ENCODE measurements around the gene ARPC1A. TPM values are rescaled to one million over a fixed set of nuclear protein-coding genes. Genes with fewer than 3 reads are reported as not detected.

Gene ARPC1A
- total RNA-seq, 1 experiment from 2014 or later, result 201 TPM

- H3K27me3 ChIP-seq (replicated peaks; ENCODE audit: control insufficient read depth, insufficient read depth, low read length), result no peaks in the 10 kb centered on the region
- no peaks in the 10 kb centered on the region for H3K27me3 Mint-ChIP-seq (ENCODE audit: insufficient read depth, unreplicated experiment)
- H3K4me3 ChIP-seq (ENCODE audit: low read depth, low read length), result no peak overlapping the region
- peaks cover 4% of the 10 kb centered on the region for H3K4me1 Mint-ChIP-seq (ENCODE audit: low read depth, unreplicated experiment)
- ChIA-PET CTCF (interaction anchor here (0.7 kb wide), 1 partner anchor 113 kb away, joined by 5 read pairs; no protein-coding TSS in a partner anchor), POLR2A (interaction anchor here (0.6 kb wide), 1 partner anchor 79 kb away, joined by 3 read pairs; no protein-coding TSS in a partner anchor)
- no peaks in the 10 kb centered on the region for H3K36me3 ChIP-seq (ENCODE audit: control insufficient read depth, insufficient read depth, low read length)
- 0 out of 2 replicates have a peak, but pooled peaks cover 3% of the 10 kb centered on the region for H3K4me1 ChIP-seq
- intact Hi-C loops (cut with micrococcal nuclease; ENCODE audit: unreplicated experiment), result no loop called here
- no TSS peak for BruUV-seq (replicated peaks)
- no peaks in the 10 kb centered on the region for H3K9me3 ChIP-seq
- H3K9me3 Mint-ChIP-seq (ENCODE audit: unreplicated experiment), result no peaks in the 10 kb centered on the region
- no peak overlapping the region for H3K27ac Mint-ChIP-seq (ENCODE audit: unreplicated experiment)
- H3K36me3 Mint-ChIP-seq (ENCODE audit: insufficient read depth, unreplicated experiment), result no peaks in the 10 kb centered on the region
- DNase-seq, result no peak
- H3K4me3 Mint-ChIP-seq (ENCODE audit: unreplicated experiment), result no peak overlapping the region
- TF ChIP-seq, protein P1, sequence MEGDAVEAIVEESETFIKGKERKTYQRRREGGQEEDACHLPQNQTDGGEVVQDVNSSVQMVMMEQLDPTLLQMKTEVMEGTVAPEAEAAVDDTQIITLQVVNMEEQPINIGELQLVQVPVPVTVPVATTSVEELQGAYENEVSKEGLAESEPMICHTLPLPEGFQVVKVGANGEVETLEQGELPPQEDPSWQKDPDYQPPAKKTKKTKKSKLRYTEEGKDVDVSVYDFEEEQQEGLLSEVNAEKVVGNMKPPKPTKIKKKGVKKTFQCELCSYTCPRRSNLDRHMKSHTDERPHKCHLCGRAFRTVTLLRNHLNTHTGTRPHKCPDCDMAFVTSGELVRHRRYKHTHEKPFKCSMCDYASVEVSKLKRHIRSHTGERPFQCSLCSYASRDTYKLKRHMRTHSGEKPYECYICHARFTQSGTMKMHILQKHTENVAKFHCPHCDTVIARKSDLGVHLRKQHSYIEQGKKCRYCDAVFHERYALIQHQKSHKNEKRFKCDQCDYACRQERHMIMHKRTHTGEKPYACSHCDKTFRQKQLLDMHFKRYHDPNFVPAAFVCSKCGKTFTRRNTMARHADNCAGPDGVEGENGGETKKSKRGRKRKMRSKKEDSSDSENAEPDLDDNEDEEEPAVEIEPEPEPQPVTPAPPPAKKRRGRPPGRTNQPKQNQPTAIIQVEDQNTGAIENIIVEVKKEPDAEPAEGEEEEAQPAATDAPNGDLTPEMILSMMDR (IDR thresholded peaks at IDR 0.05; ENCODE audit: insufficient read depth in 1 of 2, low read depth in 1 of 2, low read length in 1 of 2, severe bottlenecking in 1 of 2, unreplicated experiment in 1 of 2), result no peak
These were observed 34.6 kb upstream of the ARPC1A start for GRCh38 chr7:99290980-99291607.

GRCh38 chr7:99292127-99292526 lies 33.6 kb upstream of the ARPC1A start:
- CTCF ChIA-PET, result interaction anchor here (0.7 kb wide), 1 partner anchor 16 kb away, joined by 5 read pairs; no protein-coding TSS in a partner anchor
- Histone ChIP-seq H3K36me3 (ENCODE audit: control insufficient read depth, insufficient read depth, low read length) (no peaks in the 10 kb centered on the region), H3K9me3 (no peaks in the 10 kb centered on the region), H3K4me1 (0 out of 2 replicates have a peak, but pooled peaks cover 3% of the 10 kb centered on the region), H3K27me3 (replicated peaks; ENCODE audit: control insufficient read depth, insufficient read depth, low read length) (no peaks in the 10 kb centered on the region), H3K4me3 (ENCODE audit: low read depth, low read length) (no peak overlapping the region)
- POLR2A ChIA-PET, result no interaction called here
- no TSS peak for BruUV-seq (replicated peaks)
- Mint-ChIP-seq H3K9me3 (ENCODE audit: unreplicated experiment) (no peaks in the 10 kb centered on the region), H3K4me1 (ENCODE audit: low read depth, unreplicated experiment) (peaks cover 4% of the 10 kb centered on the region), H3K27ac (ENCODE audit: unreplicated experiment) (no peak overlapping the region), H3K36me3 (ENCODE audit: insufficient read depth, unreplicated experiment) (no peaks in the 10 kb centered on the region), H3K4me3 (ENCODE audit: unreplicated experiment) (no peak overlapping the region), H3K27me3 (ENCODE audit: insufficient read depth, unreplicated experiment) (no peaks in the 10 kb centered on the region)
- DNase-seq, result no peak
- intact Hi-C loops (cut with micrococcal nuclease; ENCODE audit: unreplicated experiment), result no loop called here
- TF ChIP-seq, protein P1 (IDR thresholded peaks at IDR 0.05; ENCODE audit: insufficient read depth in 1 of 2, low read depth in 1 of 2, low read length in 1 of 2, severe bottlenecking in 1 of 2, unreplicated experiment in 1 of 2), result no peak

DNA sequence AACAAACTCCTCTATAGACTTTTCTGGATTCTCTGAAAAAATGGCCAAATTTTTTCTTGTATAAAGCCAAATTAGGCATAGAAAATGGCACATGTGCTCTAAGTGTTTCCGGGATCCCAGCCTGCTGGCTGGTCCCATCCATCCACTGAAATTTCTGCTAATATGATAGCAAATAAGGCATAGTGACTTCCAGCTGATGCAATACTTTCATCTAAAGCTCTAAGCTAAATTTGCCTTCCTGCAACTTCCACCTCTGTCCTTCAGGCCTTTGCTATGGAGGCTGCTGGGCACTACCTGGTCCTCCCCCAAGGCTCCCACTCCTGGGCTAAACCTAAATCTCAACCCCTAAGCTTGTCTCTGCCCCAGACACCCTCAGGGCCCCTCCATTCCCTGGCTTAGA lies 32.5 kb upstream of the ARPC1A start:
- H3K4me3 Mint-ChIP-seq (ENCODE audit: unreplicated experiment), result no peak overlapping the region
- CTCF ChIA-PET, result no interaction called here
- intact Hi-C loops (cut with micrococcal nuclease; ENCODE audit: unreplicated experiment), result no loop called here

More for the DNA sequence above, 32.5 kb upstream of the ARPC1A start:
- no peak for DNase-seq
- peaks cover 4% of the 10 kb centered on the region for H3K4me1 Mint-ChIP-seq (ENCODE audit: low read depth, unreplicated experiment)
- H3K36me3 Mint-ChIP-seq (ENCODE audit: insufficient read depth, unreplicated experiment), result no peaks in the 10 kb centered on the region
- Histone ChIP-seq H3K4me3 (ENCODE audit: low read depth, low read length) (no peak overlapping the region), H3K4me1 (0 out of 2 replicates have a peak, but pooled peaks cover 3% of the 10 kb centered on the region), H3K36me3 (ENCODE audit: control insufficient read depth, insufficient read depth, low read length) (no peaks in the 10 kb centered on the region), H3K9me3 (no peaks in the 10 kb centered on the region), H3K27me3 (replicated peaks; ENCODE audit: control insufficient read depth, insufficient read depth, low read length) (no peaks in the 10 kb centered on the region)
- no peaks in the 10 kb centered on the region for H3K27me3 Mint-ChIP-seq (ENCODE audit: insufficient read depth, unreplicated experiment)
- BruUV-seq (replicated peaks), result no TSS peak
- H3K27ac Mint-ChIP-seq (ENCODE audit: unreplicated experiment), result peak overlapping the region; percentile 37
- TF ChIP-seq, protein P1 (IDR thresholded peaks at IDR 0.05; ENCODE audit: insufficient read depth in 1 of 2, low read depth in 1 of 2, low read length in 1 of 2, severe bottlenecking in 1 of 2, unreplicated experiment in 1 of 2), result no peak
- POLR2A ChIA-PET, result no interaction called here
- H3K9me3 Mint-ChIP-seq (ENCODE audit: unreplicated experiment), result no peaks in the 10 kb centered on the region

Measured in Caco-2 (cell line).